HUES48 (cell line): ENCODE data around the gene LBHD1.
A peak's percentile ranks its signal among the peaks of the same experiment; 100 is the strongest.
"Not testable (repeated sequence)": the region's sequence is repeated elsewhere in the genome, so short reads cannot be mapped to it uniquely, and the experiment has no call there.

ENCODE experiments used
- H3K27ac ChIP-seq: one replicate; pipeline ENCODE4 v1.7.0; 2013; ENCODE audit warnings: low read depth, low read length, inconsistent platforms
- H3K27me3 ChIP-seq: 2 replicates; pipeline ENCODE4 v1.6.1; 2013; ENCODE audit warnings: mild to moderate bottlenecking, low read length; ENCODE audit not compliant: control insufficient read depth, insufficient read depth
- H3K36me3 ChIP-seq: 2 replicates; pipeline ENCODE4 v1.6.1; 2013; ENCODE audit warnings: low read length; ENCODE audit not compliant: control insufficient read depth, insufficient read depth
- H3K4me1 ChIP-seq: 2 replicates; pipeline ENCODE4 v1.6.1; 2013; ENCODE audit warnings: mild to moderate bottlenecking, low read length; ENCODE audit not compliant: control insufficient read depth, insufficient read depth
- H3K4me3 ChIP-seq: 2 replicates; pipeline ENCODE4 v1.5.1; 2013; ENCODE audit warnings: mild to moderate bottlenecking, low read depth, low read length
- H3K9ac ChIP-seq: 2 replicates; pipeline ENCODE4 v1.6.1; 2013; ENCODE audit warnings: mild to moderate bottlenecking, low read depth, low read length, moderate library complexity
- H3K9me3 ChIP-seq: 2 replicates; pipeline ENCODE4 v1.6.1; 2013; ENCODE audit warnings: low read length; ENCODE audit not compliant: control insufficient read depth, insufficient read depth

LBHD1 gene

DNA sequence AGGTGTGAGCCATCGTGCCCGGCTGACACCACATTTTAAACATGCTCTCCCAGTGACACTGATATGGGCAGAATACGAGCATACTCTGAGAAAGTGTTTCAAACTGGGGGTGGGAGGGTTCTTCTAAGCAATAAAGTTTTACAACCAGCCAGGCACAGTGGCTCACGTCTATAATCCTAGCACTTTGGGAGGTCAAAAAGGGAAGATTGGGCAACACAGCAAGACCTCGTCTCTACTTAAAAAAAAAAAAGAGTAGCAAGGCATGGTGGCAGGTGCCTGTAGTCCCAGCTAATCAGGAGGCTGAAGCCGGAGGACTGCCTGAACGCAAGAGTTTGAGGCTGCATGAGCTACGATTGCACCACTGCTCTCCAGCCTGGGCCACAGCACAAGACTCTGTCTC, 27.8 kb downstream of the LBHD1 start:
- no peaks in the 10 kb centered on the region for H3K4me1 ChIP-seq
- no peak overlapping the region for H3K9ac ChIP-seq
- no peak overlapping the region for H3K27ac ChIP-seq
- H3K36me3 ChIP-seq, result peaks cover 42% of the 10 kb centered on the region
- H3K27me3 ChIP-seq, result no peaks in the 10 kb centered on the region
- H3K4me3 ChIP-seq, result no peak overlapping the region
- no peaks in the 10 kb centered on the region for H3K9me3 ChIP-seq

DNA sequence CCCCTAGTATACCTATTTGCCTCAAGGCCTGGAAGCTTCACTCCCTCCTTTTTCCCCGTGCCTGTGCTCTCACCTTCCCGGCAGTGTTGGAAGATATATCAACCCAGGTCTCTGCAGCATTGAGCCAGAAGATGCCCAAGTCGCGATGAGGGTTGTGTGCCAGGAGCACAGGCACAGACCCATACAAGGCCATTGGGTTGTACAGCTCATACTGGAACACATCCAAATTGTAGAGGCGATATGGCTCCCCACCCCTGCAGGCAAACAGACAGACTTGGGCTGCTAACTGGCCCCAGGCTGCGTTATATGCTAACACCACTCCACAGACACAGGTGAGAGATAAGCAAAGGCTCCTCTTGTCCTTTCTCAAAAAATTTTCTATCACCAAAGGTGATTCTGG, 39.6 kb downstream of the LBHD1 start:
- H3K9me3 ChIP-seq, result no peaks in the 10 kb centered on the region
- H3K9ac ChIP-seq, result no peak overlapping the region
- H3K36me3 ChIP-seq, result peaks cover 94% of the 10 kb centered on the region
- no peak overlapping the region for H3K27ac ChIP-seq
- H3K4me3 ChIP-seq, result no peak overlapping the region
- no peaks in the 10 kb centered on the region for H3K27me3 ChIP-seq
- no peaks in the 10 kb centered on the region for H3K4me1 ChIP-seq

DNA sequence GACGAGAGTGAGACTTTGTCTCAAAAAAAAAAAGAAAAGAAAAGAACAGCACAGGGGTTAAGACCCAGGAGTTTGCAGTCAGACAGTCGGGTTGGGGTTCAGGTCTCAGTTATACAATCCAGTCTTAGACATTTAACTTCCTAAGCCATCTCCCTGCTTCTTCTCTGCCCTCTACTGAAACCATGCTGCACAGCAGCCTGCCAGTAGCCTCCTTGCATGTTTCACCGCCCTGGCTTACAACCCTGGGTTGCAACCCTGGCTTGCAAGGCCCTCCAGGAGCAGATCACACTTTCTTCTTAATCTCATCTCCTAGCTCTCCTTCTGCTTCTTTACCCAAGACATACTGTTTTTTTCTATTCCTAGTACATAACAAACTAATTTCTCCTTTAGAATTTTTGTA, 44.4 kb downstream of the LBHD1 start:
- Histone ChIP-seq H3K27me3 (no peaks in the 10 kb centered on the region), H3K9ac (no peak overlapping the region), H3K36me3 (peaks cover 81% of the 10 kb centered on the region), H3K27ac (no peak overlapping the region), H3K4me3 (no peak overlapping the region), H3K4me1 (no peaks in the 10 kb centered on the region), H3K9me3 (no peaks in the 10 kb centered on the region)

DNA sequence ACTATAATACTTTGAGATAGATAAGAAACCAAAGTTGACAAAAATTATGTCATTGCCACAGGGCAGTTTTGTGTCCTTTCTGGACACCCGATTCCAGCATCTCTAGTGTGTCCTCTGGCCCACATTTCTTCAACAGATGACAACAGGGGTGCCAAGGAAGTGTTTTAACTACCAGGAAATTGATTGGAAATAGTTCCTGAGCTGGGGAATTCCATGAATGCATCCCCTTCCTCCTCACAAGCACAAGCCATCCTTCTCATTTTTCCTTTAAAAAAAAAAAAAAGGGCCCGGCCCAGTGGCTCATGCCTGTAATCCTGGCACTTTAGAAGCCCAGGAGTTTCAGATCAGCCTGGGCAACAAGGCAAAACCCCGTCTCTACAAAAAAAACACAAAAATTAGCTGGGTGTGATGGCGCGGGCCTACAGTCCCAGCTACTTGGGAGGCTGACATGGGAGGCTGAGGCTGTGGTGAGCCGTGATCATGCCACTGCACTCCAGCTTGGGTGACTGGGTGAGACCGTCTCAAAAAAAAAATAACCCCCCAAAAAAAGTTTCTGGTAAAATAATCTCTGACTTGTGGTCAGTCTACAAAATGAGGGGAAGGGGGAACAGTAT, 49.5 kb downstream of the LBHD1 start:
- Histone ChIP-seq H3K9me3 (no peaks in the 10 kb centered on the region), H3K27me3 (no peaks in the 10 kb centered on the region), H3K4me3 (peak overlapping the region; percentile 87), H3K4me1 (peaks cover 9% of the 10 kb centered on the region; the same call in 1 of the 2 replicates), H3K36me3 (peaks cover 32% of the 10 kb centered on the region), H3K27ac (peak overlapping the region; percentile 95), H3K9ac (peak overlapping the region; percentile 23; the same call in 1 of the 2 replicates)

DNA sequence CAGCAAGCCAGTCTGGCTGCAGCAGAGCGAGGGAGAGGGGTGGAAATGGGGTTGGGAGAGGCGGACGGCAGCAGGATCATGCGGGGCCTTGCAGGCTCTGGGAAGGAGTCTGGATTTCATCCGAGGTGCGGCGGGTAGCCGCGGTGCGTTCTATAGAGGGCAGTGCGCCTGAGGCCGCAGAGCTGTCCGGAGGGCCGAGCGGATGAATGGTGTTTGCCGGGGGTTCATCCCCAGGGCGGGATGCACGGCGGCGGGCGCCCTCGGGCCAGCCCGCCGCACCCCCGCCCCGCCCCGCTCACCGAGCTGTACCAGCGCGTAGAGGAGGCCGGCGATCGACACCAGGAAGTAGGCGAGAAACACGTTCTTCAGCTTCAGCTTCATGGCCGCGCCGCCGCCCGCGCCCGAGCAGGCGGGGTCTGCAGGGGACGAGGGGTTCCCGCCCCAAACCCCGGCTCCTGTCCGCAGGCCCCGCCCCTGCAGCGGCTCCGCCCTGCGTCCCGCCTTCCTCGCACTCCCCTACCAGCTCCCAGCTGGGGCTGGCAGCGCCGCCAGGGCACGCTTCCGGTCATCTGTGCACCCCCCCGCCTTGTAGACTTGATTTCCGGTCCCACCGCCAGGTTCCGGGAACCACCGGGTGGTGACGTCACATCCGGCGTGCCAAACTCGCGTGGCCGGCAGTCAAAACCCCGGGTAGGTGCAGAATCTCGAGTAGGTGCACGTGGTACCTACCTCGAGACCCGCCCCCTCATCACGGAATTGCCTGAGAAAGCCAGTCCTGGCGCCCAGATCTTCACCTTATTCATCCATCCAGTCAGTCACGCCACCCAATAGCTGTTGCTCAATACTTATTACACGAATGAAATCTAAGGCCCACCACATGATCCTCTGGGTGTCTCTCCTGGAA, 50.2 kb downstream of the LBHD1 start, which contains the start of gene B3GAT3:
TSS of gene B3GAT3 (minus strand) at position 420 of the 904 bp plus-strand sequence. CDS start at position 381, 39 bp downstream.
- Histone ChIP-seq H3K27me3 (no peaks in the 10 kb centered on the region), H3K36me3 (peaks cover 29% of the 10 kb centered on the region), H3K4me3 (peak within 1 kb of the TSS; percentile 87), H3K4me1 (peaks cover 9% of the 10 kb centered on the region; the same call in 1 of the 2 replicates), H3K27ac (peak within 1 kb of the TSS; percentile 95), H3K9ac (peak within 1 kb of the TSS; percentile 78), H3K9me3 (no peaks in the 10 kb centered on the region)

DNA sequence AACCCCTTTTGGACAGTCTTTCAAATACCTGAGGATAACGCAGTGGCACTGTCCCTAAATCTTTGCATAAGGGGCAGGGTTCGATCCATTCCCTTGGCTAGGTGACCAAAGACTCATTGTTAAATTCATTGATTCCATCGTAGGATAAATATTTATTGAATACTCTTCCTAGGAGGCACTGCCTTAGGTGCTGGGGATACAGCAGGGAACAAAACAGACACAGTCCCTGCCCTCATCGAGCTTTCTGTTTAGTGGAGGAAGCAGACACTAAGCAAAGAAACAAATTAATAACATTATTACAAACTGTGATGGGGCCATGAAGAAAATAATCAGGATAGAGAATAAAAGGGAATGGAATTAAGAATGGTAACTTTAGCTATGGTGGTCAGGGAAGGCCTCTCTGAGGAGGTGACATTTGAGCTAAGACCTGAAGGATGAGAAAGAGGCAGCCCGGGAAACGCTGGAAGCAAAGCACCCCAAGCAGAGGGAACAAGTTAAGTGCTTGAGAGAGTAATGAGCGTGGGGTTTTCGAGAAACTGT, 51.0 kb downstream of the LBHD1 start:
- Histone ChIP-seq H3K9me3 (no peaks in the 10 kb centered on the region), H3K9ac (peak overlapping the region; percentile 78), H3K36me3 (peaks cover 22% of the 10 kb centered on the region), H3K4me1 (peaks cover 9% of the 10 kb centered on the region; the same call in 1 of the 2 replicates), H3K27ac (peak overlapping the region; percentile 95), H3K4me3 (peak overlapping the region; percentile 87), H3K27me3 (no peaks in the 10 kb centered on the region)

DNA sequence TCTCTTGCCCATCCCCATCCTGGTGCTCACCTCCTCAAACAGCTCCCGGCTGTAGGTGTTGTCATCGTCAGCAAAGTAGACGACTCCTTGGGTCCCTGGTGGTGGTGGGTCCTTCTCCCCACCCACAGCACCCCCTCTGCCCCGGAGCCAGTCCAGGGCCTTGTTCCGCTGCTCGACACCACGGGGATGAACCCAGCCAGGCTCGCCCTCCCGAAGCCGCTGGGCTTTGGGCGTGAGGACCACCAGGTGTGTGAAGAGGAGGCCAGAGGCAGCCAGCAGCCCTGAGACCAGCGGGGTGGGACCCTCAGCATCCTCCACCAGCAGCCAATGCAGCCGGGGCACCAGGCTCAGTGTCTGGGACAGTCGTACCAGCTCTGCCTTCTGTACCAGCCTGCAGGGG, 55.1 kb downstream of the LBHD1 start:
- not testable (repeated sequence) for H3K4me1 ChIP-seq, H3K27ac ChIP-seq, H3K36me3 ChIP-seq, H3K4me3 ChIP-seq, H3K9ac ChIP-seq, H3K27me3 ChIP-seq, H3K9me3 ChIP-seq

DNA sequence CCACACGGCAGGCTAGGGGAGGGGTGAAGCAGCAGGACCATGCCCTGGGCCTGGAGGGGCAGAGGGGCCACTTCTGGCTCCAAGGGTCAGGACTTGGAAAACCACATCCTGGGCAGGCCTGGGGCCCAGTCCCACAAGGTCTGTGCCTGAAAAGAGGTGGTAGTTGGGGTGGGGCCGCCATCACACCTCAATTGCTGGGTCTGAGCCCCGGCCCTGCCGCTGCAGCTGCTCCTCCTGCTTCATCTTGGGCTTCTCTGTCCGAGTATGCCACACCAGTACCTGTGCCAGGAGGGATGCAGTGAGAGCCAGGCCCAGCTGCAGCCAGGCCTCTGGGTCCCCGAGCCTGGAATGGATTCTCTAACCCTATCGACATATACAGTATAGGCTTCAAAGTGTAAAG, 56.5 kb downstream of the LBHD1 start:
- H3K36me3 ChIP-seq, result peaks cover 5% of the 10 kb centered on the region; the same call in 1 of the 2 replicates
- no peaks in the 10 kb centered on the region for H3K9me3 ChIP-seq
- no peak overlapping the region for H3K4me3 ChIP-seq
- H3K27ac ChIP-seq, result no peak overlapping the region
- H3K4me1 ChIP-seq, result peaks cover 6% of the 10 kb centered on the region; the same call in 1 of the 2 replicates
- no peaks in the 10 kb centered on the region; the same call in 1 of the 2 replicates for H3K27me3 ChIP-seq
- H3K9ac ChIP-seq, result no peak overlapping the region

DNA sequence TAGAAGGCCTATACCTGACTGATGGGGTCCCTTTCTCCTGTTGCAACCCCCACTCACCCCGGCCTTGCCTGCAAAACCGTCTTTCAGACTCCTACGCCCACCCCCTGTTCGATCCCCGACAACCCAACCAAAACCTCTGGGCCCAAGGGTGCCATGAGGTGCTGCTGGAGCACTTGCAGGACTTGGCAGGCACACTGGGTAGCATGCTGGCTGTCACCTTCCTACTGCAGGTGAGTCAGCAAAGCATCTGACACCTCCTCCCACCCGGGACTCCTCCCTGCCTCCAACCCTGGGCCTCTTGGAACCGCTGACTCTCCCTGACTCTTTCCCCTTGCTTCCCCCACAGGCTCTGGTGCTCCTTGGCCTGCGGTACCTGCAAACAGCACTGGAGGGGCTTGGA, 57.8 kb downstream of the LBHD1 start:
- no peak overlapping the region for H3K4me3 ChIP-seq
- H3K27ac ChIP-seq, result no peak overlapping the region
- peaks cover 5% of the 10 kb centered on the region; the same call in 1 of the 2 replicates for H3K36me3 ChIP-seq
- no peak overlapping the region for H3K9ac ChIP-seq
- no peaks in the 10 kb centered on the region; the same call in 1 of the 2 replicates for H3K27me3 ChIP-seq
- H3K9me3 ChIP-seq, result no peaks in the 10 kb centered on the region
- peaks cover 6% of the 10 kb centered on the region; the same call in 1 of the 2 replicates for H3K4me1 ChIP-seq

DNA sequence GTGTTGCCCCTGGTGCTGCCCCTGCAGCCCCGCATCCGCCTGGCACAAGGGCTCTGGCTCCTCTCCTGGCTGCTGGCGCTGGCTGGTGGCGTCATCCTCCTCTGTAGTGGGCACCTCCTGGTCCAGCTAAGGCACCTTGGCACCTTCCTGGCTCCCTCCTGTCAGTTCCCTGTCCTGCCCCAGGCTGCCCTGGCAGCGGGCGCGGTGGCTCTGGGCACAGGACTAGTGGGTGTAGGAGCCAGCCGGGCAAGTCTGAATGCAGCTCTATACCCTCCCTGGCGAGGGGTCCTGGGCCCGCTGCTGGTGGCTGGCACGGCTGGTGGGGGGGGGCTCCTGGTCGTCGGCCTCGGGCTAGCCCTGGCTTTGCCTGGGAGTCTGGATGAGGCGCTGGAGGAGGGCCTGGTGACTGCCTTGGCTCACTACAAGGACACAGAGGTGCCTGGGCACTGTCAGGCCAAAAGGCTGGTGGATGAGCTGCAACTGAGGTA, 58.7 kb downstream of the LBHD1 start:
- H3K27ac ChIP-seq, result peak overlapping the region; percentile 27

More for the DNA sequence above, 58.7 kb downstream of the LBHD1 start:
- H3K27me3 ChIP-seq, result no peaks in the 10 kb centered on the region; the same call in 1 of the 2 replicates
- H3K9me3 ChIP-seq, result no peaks in the 10 kb centered on the region
- peaks cover 6% of the 10 kb centered on the region; the same call in 1 of the 2 replicates for H3K4me1 ChIP-seq
- H3K9ac ChIP-seq, result no peak overlapping the region
- H3K4me3 ChIP-seq, result peak overlapping the region; percentile 72; the same call in 1 of the 2 replicates
- peaks cover 5% of the 10 kb centered on the region; the same call in 1 of the 2 replicates for H3K36me3 ChIP-seq
